H9 (cell line): ENCODE results near the gene MYRF. TPM values are rescaled to one million over a fixed set of nuclear protein-coding genes. Genes with fewer than 3 reads are reported as not detected.

Experiments used
- DNase-seq: peaks from one replicate; pipeline ENCODE4 v3.0.0-alpha.2; 2017
- H2AFZ ChIP-seq: one replicate; pipeline ENCODE4 v1.6.1; 2013; ENCODE audit warnings: mild to moderate bottlenecking, low read length, control low read depth, moderate library complexity
- H2AK5ac ChIP-seq: 2 replicates; pipeline ENCODE4 v1.6.1; 2013; ENCODE audit warnings: low read length, control low read depth, mixed read lengths; ENCODE audit not compliant: insufficient read length
- H2BK120ac ChIP-seq: one replicate; pipeline ENCODE4 v1.6.1; 2013; ENCODE audit warnings: low read depth, mild to moderate bottlenecking, low read length, control low read depth, inconsistent platforms; ENCODE audit not compliant: poor library complexity, severe bottlenecking
- H2BK12ac ChIP-seq: 2 replicates; pipeline ENCODE4 v1.6.1; 2013; ENCODE audit warnings: low read length, control low read depth, mixed read lengths, low read depth; ENCODE audit not compliant: insufficient read length
- H2BK15ac ChIP-seq: 2 replicates; pipeline ENCODE4 v1.6.1; 2013; ENCODE audit warnings: low read depth, low read length, control low read depth
- H2BK20ac ChIP-seq: one replicate; pipeline ENCODE4 v1.6.1; 2013; ENCODE audit warnings: low read depth, mild to moderate bottlenecking, low read length, control low read depth, inconsistent platforms; ENCODE audit not compliant: poor library complexity, severe bottlenecking
- H2BK5ac ChIP-seq: 2 replicates; pipeline ENCODE4 v1.6.1; 2013; ENCODE audit warnings: low read length, control low read depth, mixed read lengths; ENCODE audit not compliant: insufficient read length
- H3K14ac ChIP-seq: 2 replicates; pipeline ENCODE4 v1.6.1; 2013; ENCODE audit warnings: low read length, control low read depth; ENCODE audit not compliant: insufficient read depth
- H3K18ac ChIP-seq: 2 replicates; pipeline ENCODE4 v1.6.1; 2013; ENCODE audit warnings: low read depth, mild to moderate bottlenecking, mixed read lengths, low read length, control low read depth; ENCODE audit not compliant: insufficient read length
- H3K23ac ChIP-seq: 2 replicates; pipeline ENCODE4 v1.6.1; 2013; ENCODE audit warnings: low read length, control low read depth, mixed read lengths, low read depth; ENCODE audit not compliant: insufficient read length
- H3K23me2 ChIP-seq: 2 replicates; pipeline ENCODE4 v1.6.1; 2013; ENCODE audit warnings: low read depth, mild to moderate bottlenecking, mixed read lengths, low read length, control low read depth; ENCODE audit not compliant: insufficient read length, poor library complexity, severe bottlenecking
- H3K27ac ChIP-seq: 2 replicates; pipeline ENCODE4 v1.5.1; 2013; ENCODE audit warnings: low read length, control low read depth, mixed read lengths, low read depth; ENCODE audit not compliant: insufficient read length
- H3K27me3 ChIP-seq: 2 replicates; pipeline ENCODE4 v1.6.1; 2013; ENCODE audit warnings: low read length, control low read depth, inconsistent platforms; ENCODE audit not compliant: insufficient read depth
- H3K4ac ChIP-seq: 2 replicates; pipeline ENCODE4 v1.6.1; 2013; ENCODE audit warnings: low read depth, mild to moderate bottlenecking, control low read depth, inconsistent platforms, low read length, moderate library complexity
- H3K4me1 ChIP-seq: 2 replicates; pipeline ENCODE4 v1.6.1; 2013; ENCODE audit warnings: low read length, control low read depth, inconsistent platforms; ENCODE audit not compliant: insufficient read depth
- H3K4me2 ChIP-seq: 2 replicates; pipeline ENCODE4 v1.6.1; 2013; ENCODE audit warnings: low read length, control low read depth, mixed read lengths; ENCODE audit not compliant: insufficient read length, insufficient read depth
- H3K56ac ChIP-seq: 2 replicates; pipeline ENCODE4 v1.6.1; 2013; ENCODE audit warnings: low read depth, mild to moderate bottlenecking, mixed read lengths, low read length, control low read depth; ENCODE audit not compliant: insufficient read length
- H3K79me1 ChIP-seq: 2 replicates; pipeline ENCODE4 v1.6.1; 2013; ENCODE audit warnings: low read depth, mild to moderate bottlenecking, moderate library complexity, low read length, control low read depth, inconsistent platforms; ENCODE audit not compliant: insufficient read depth, poor library complexity, severe bottlenecking
- H3K79me2 ChIP-seq: 2 replicates; pipeline ENCODE4 v1.6.1; 2013; ENCODE audit warnings: low read length, control low read depth, inconsistent platforms; ENCODE audit not compliant: insufficient read depth
- H3K9ac ChIP-seq: 2 replicates; pipeline ENCODE4 v1.6.1; 2013; ENCODE audit warnings: low read length, control low read depth, mixed read lengths; ENCODE audit not compliant: insufficient read length; ENCODE audit errors: extremely low read depth
- H3K9me3 ChIP-seq: one replicate; pipeline ENCODE4 v1.6.1; 2013; ENCODE audit warnings: low read depth, low read length, inconsistent platforms; ENCODE audit not compliant: control insufficient read depth
- H3T11ph ChIP-seq: one replicate; pipeline ENCODE4 v1.6.1; 2013; ENCODE audit warnings: mild to moderate bottlenecking, low read length, control low read depth, inconsistent platforms
- H4K20me1 ChIP-seq: one replicate; pipeline ENCODE4 v1.6.1; 2013; ENCODE audit not compliant: control insufficient read depth, insufficient read length, insufficient read depth
- H4K5ac ChIP-seq: 2 replicates; pipeline ENCODE4 v1.6.1; 2013; ENCODE audit warnings: low read depth, mild to moderate bottlenecking, mixed read lengths, low read length, control low read depth; ENCODE audit not compliant: insufficient read length
- H4K8ac ChIP-seq: replicated peaks from 2 replicates; pipeline ENCODE4 v1.6.1; 2013; ENCODE audit warnings: low read length, control low read depth, mixed read lengths, low read depth; ENCODE audit not compliant: insufficient read length
- H4K91ac ChIP-seq: 2 replicates; pipeline ENCODE4 v1.6.1; 2013; ENCODE audit warnings: low read depth, mild to moderate bottlenecking, moderate library complexity, mixed read lengths, low read length, control low read depth; ENCODE audit not compliant: insufficient read length
- H3K27ac Mint-ChIP-seq, 3 experiments: 2 replicates in 2 of 3; 3 replicates in 1 of 3; pipeline ENCODE4 v1.8.0; 2020 to 2021; ENCODE audit warnings: mixed read lengths in 3 of 3, mild to moderate bottlenecking in 1 of 3, moderate library complexity in 1 of 3
- H3K27me3 Mint-ChIP-seq: 2 replicates; pipeline ENCODE4 v1.8.0; 2021; ENCODE audit warnings: low read depth, mild to moderate bottlenecking, moderate library complexity, mixed read lengths
- H3K36me3 Mint-ChIP-seq, 3 experiments: 2 replicates in 2 of 3; 3 replicates in 1 of 3; pipeline ENCODE4 v1.8.0; 2020 to 2021; ENCODE audit warnings: low read depth in 3 of 3, mixed read lengths in 3 of 3; ENCODE audit not compliant: insufficient read depth in 1 of 3
- H3K4me1 Mint-ChIP-seq, 2 experiments: 2 replicates each; pipeline ENCODE4 v1.8.0; 2020; ENCODE audit warnings: mixed read lengths in 2 of 2
- H3K4me3 Mint-ChIP-seq, 2 experiments: 2 replicates in 1 of 2; 3 replicates in 1 of 2; pipeline ENCODE4 v1.8.0; 2020 to 2021; ENCODE audit warnings: mild to moderate bottlenecking in 2 of 2, mixed read lengths in 2 of 2, moderate library complexity in 1 of 2
- H3K9me3 Mint-ChIP-seq, 2 experiments: 2 replicates in 1 of 2; 3 replicates in 1 of 2; pipeline ENCODE4 v1.8.0; 2020; ENCODE audit warnings: mild to moderate bottlenecking in 2 of 2, mixed read lengths in 2 of 2, moderate library complexity in 1 of 2
- CTCF ChIP-seq: fragments of 200-600 bp; sonication (generic); conservative IDR thresholded peaks from 3 replicates; pipeline ENCODE4 v1.8.0; 2021; ENCODE audit warnings: antibody characterized with exemption, mild to moderate bottlenecking
- WGBS: extraction: QIAGEN DNeasy Blood & Tissue Kit; methylation state at CpG from one replicate; pipeline ENCODE4 v1.1.7; 2013; ENCODE audit warnings: missing lambda C conversion rate, low lambda C conversion rate, mixed read lengths; ENCODE audit not compliant: insufficient read length; ENCODE audit errors: extremely low coverage; 5-methylcytosine and 5-hydroxymethylcytosine counted together
- total RNA-seq: library from RNA; stranded (reverse); gene quantifications from 2 replicates; pipeline ENCODE4 v1.2.1, GENCODE V29; 2021

MYRF gene
- total RNA-seq, 1 experiment from 2014 or later, result 13.9 TPM

- Mint-ChIP-seq H3K36me3 (peaks cover 19 to 32% (median 30%) of the 10 kb centered on the region in 3 experiments; a peak in 6 of 7 replicates), H3K27me3 (no peaks in the 10 kb centered on the region), H3K4me1 (peaks cover 63 to 64% of the 10 kb centered on the region in 2 experiments), H3K27ac (peak overlapping the region in 1 of 3 experiments; percentile 99; a peak in 2 of 7 replicates), H3K9me3 (no peaks in the 10 kb centered on the region), H3K4me3 (peak overlapping the region; percentile 91 to 93)
- Histone ChIP-seq H2BK20ac (no peak overlapping the region), H3K14ac (no peak overlapping the region; the same call in 1 of the 2 replicates), H3K18ac (no peak overlapping the region), H3K79me2 (peaks cover 38% of the 10 kb centered on the region; the same call in 1 of the 2 replicates), H2BK12ac (no peak overlapping the region), H4K91ac (no peak overlapping the region), H3K27me3 (no peaks in the 10 kb centered on the region), H3K4me1 (peaks cover 11% of the 10 kb centered on the region; the same call in 1 of the 2 replicates), H2BK120ac (no peak overlapping the region), H3K9ac (peak overlapping the region; percentile 54), H4K5ac (no peak overlapping the region), H2AFZ (no peak overlapping the region), H3K23ac (no peak overlapping the region), H3K27ac (no peak overlapping the region), H3K23me2 (peaks cover 16% of the 10 kb centered on the region), H2AK5ac (no peak overlapping the region), H3K4me2 (peak overlapping the region; percentile 96), H4K8ac (no peak overlapping the region), H3T11ph (no peak overlapping the region), H4K20me1 (no peaks in the 10 kb centered on the region), H3K9me3 (no peaks in the 10 kb centered on the region), H3K79me1 (peaks cover 2% of the 10 kb centered on the region), H3K56ac (no peak overlapping the region), H3K4ac (no peak overlapping the region), H2BK5ac (no peak overlapping the region), H2BK15ac (no peak overlapping the region)
- WGBS, result no CpG with 5 or more reads among the region's 4 CpGs
- DNase-seq, result no peak
- no peak for TF ChIP-seq CTCF
Measured at GRCh38 chr11:61829806-61830205, 77.4 kb downstream of the MYRF start.
